Putamen (tissue), 1 donor: ENCODE results near the gene SYTL3.
"Not testable (repeated sequence)": the region's sequence is repeated elsewhere in the genome, so short reads cannot be mapped to it uniquely, and the experiment has no call there.

ENCODE experiments used
- DNase-seq: peaks from one replicate; pipeline ENCODE4 v3.0.0-alpha.2; 2016; ENCODE audit warnings: low spot score

SYTL3 gene

GRCh38 chr6:158662954-158663624 is 13.2 kb downstream of the SYTL3 start:
- DNase-seq = no peak

DNA sequence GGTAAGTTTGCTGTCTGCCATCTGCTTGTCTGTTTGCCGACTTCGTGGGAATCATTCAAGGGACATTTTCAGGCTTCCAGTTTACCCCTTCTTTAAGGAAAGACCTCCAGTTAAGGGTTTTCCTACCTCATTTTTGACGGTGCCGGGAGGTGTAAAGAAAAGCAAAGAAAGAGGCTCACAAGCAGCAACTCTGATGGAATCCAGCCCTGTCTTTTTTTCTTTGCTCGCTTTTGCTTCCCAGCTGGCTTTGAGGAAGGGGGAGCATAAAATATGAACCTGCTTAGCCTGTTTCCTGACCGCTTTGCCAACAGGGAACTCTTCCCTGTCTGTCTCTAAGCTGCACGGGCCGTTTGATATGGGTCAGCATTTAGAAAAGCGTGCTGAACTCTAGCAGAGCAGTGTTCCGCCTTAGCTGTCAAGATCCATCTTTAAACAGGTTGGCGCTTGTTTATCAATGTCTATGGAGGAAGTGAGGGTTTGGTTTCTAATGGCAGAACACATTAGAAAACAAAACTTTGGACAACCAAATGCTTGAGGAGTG is 13.8 kb downstream of the SYTL3 start:
- no peak for DNase-seq

GRCh38 chr6:158665332-158665731 is 15.5 kb downstream of the SYTL3 start:
- DNase-seq = no peak

- no peak for DNase-seq
Observed at GRCh38 chr6:158666628-158667359, 16.9 kb downstream of the SYTL3 start.

- DNase-seq = no peak
Observed at GRCh38 chr6:158667360-158667981, 17.6 kb downstream of the SYTL3 start.

- DNase-seq = no peak
Observed at GRCh38 chr6:158668707-158669103, 18.9 kb downstream of the SYTL3 start.

DNA sequence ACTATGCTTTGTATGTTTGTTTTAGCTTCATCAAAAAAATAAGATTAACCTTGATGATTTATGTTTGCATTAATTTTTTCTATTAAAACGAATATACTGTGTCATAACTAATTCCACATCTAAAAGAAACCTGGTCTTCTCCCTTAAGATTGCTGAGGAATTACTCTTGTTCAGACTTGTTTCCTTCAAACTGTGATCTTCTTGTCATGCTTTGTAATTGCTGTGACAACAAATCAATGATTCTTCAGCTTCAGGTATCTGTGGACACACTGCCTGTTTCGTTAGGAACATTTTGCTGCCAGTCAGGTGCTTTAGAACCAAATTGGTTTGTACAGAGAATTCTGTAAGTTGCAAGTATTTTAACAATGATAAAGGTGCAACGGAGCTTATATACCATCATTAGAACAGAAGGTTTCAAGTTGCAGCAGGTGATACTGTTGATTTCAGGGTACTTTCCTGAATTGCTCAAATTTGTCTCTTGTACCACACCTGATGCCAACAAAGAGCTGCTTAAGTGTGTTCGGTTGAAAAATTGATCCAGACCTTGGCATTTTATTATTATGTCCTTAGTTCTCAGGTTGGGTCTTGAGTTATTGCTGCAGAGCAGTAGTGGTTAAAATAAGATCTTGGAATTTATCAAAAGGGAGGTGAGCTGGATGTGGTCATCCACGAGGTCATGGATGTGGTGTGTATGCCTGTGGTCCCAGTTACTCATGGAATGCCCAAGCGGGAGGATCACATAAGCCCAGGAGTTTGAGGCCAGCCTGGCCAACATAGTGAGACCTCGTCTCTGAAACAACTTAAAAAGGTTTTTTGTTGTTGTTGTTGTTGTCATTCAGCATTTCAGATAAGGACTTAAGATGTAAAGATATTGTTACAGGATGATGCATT is 19.5 kb downstream of the SYTL3 start:
- no peak for DNase-seq

GRCh38 chr6:158672119-158672518 is 22.3 kb downstream of the SYTL3 start:
- not testable (repeated sequence) for DNase-seq

DNA sequence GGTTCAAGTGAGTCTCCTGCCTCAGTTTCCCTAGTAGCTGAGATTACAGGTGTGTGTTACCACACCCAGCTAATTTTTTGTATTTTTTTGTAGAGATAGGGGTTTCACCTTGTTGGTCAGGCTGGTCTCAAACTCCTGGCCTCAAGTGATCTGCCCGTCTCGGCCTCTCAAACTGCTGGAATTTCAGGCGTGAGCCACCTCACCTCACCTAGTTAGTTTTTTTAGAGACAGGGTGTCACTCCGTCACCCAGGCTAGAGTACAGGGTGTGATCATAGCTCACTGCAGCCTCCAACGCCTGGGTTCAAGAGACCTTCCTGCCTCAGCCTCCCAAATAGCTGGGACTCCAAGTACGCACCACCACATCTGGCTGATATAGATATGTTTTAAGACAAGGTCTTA is 22.9 kb downstream of the SYTL3 start:
- no peak for DNase-seq

GRCh38 chr6:158674342-158675131 is 24.7 kb downstream of the SYTL3 start:
- DNase-seq = no peak

- DNase-seq = not testable (repeated sequence)
Observed at GRCh38 chr6:158677094-158677493, 27.2 kb downstream of the SYTL3 start.

DNA sequence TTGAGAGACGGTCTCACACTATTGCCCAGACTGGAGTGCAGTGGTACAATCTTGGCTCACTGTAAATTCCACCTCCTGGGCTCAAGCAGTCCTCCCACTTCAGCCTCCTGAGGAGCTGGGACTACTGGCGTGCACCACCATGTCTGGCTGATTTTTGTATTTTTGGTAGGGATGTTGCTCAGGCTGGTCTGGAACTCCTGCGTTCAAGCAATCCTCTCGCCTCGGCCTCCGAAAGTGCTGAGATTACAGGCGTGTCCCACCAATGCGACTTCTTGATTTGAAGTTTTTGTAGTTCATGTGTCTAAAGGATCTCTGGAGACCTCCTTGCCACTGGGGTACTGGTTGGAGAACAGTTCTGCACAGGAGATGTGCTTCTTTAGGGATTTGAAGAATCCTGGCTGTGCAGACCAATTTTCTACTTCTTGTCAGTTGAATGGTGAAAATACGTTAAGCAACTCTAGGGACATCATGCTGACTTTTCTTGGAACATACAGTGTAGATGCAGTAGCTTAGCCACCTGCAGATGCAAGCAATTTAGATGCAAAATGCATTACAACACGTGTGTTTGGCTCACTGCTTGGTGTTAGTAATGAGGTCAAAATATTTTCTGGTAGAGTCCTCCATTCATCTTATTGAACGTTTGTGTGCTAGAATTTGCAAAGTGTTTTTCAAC is 28.2 kb downstream of the SYTL3 start:
- DNase-seq = no peak

DNA sequence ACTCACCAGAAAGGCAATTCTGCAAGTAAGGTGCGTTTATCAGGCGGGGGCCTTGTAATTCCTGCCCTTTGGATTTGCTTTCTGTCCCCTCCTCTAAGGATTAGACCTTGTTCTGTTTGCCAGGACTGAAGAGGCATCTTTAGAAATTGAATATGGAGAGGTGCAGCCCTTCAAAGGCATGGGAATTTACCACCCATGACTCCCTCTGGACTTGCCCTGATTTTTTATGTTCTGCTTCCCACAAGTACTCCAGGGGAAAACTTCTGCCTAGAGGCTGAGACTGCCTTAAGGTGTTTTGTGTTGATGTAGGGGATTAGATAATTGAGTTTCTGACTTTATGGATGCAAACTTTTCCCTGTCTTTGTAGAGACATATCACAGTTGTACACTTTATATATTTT is 30.2 kb downstream of the SYTL3 start:
- DNase-seq = no peak

DNA sequence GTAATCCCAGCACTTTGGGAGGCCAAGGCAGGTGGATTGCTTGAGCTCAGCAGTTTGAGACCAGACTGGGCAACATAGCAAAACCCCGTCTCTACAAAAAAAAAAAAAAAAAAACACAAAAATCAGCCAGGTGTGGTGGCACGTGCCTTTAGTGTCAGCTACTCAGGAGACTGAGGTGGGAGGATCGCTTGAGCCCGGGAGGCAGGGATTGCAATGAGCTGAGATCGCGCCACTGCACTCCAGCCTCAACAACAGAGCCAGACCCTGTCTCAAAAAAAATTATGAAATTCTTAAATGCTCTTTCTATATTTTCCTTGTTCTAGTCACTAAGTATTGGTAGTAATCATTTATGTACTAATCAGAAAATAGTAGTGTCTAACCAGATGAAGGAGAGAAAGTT is 30.6 kb downstream of the SYTL3 start:
- DNase-seq = no peak

DNA sequence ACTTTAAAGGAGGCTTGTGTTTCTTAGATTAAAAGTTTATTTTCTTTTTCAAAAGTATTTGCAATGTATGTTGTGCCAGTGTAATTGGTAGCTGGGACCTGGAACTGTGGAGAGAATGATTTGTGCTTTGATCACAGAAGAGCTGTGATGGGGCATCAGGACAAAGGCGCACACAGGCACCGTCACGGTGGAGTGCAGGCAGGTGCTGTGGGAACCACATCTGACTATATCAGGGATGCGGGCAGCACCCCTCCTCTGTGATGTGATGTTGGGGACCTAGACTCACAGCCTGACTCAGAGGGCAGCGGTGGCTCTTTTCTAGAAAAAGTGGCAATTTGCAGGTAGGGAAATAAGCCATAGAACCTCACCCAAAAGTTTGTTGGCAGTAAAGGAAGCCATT is 34.5 kb downstream of the SYTL3 start:
- no peak for DNase-seq

GRCh38 chr6:158684745-158685324 is 35.0 kb downstream of the SYTL3 start:
- DNase-seq = no peak

DNA sequence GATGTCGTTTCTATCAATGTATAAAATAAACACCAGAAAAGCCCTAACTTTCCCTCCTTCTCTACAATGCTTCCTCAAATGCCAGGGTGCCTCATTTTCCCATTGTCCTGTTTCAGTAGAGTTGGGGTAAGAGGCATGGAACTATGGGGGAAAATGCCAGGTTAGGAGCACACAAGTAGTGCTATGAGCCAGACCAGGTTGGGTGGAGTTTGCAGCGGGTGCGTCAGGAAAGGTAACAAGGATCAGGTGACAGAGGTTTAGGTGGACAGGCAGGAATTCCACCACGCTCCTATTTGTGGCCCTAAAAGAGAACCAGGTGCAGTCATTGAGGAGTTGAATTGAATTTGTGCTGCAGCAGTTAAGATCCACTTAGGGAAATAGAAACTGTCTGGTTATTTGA is 36.5 kb downstream of the SYTL3 start:
- DNase-seq = no peak

- DNase-seq = no peak
Observed at GRCh38 chr6:158686791-158687381, 37.0 kb downstream of the SYTL3 start.

DNA sequence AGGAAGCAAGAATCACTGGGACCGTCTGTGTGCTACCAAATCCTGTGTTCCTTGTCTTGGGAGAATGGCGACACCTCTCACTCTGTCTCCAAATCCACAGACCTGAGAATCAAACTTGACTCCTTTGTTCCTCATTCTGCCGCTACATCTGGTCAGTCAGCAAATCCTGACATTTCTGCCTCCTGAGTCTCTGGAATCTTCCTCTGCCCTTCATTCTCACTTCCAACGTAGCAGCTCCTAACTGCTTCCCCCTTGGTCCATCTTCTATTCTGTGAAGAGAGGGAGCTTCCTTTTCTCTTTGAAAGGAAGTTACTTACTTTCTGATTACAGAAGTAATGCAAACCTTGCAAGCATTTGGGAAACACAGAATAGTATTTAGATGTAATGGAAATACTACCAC is 37.7 kb downstream of the SYTL3 start:
- no peak for DNase-seq

GRCh38 chr6:158688860-158689259 is 39.0 kb downstream of the SYTL3 start:
- DNase-seq = no peak
